Endothelial cell of umbilical vein (primary cell): ENCODE results near the gene ERAL1. TPM values are rescaled to one million over a fixed set of nuclear protein-coding genes. Genes with fewer than 3 reads are reported as not detected.
A peak's percentile ranks its signal among the peaks of the same experiment; 100 is the strongest.

Experiments
- BruUV-seq: library from RNA; stranded (reverse); fragments of 400-500 nt; replicated peaks from 2 replicates; lab custom pipeline; 2021; lab: Mats Ljungman, UMichigan
- CTCF ChIA-PET: fragments of 300-600, 350-600 bp; sonication (Branson Sonifier 250); formaldehyde crosslinking; loops from one replicate; lab custom pipeline; 2021; ENCODE audit warnings: antibody characterized with exemption, inconsistent platforms; lab: Charles Lee
- POLR2A ChIA-PET: fragments of 300-600, 350-600 bp; sonication (Branson Sonifier 250); formaldehyde crosslinking; loops from one replicate; lab custom pipeline; 2021; ENCODE audit warnings: antibody characterized with exemption, inconsistent platforms; lab: Charles Lee
- DNase-seq: peaks from one replicate; pipeline ENCODE4 v3.0.0-alpha.2; 2011; ENCODE audit warnings: low read depth, low spot score
- FAIRE-seq: peaks from 2 replicates; lab custom pipeline; 2011; peaks lifted over from hg19 to GRCh38; lab: Jason Lieb, UNC
- H2AFZ ChIP-seq: 2 replicates; pipeline ENCODE4 v1.6.0; 2012; ENCODE audit warnings: low read depth, low read length, control low read depth, inconsistent platforms
- H3K27ac ChIP-seq: 2 replicates; pipeline ENCODE4 v1.5.1; 2011; ENCODE audit warnings: low read depth, mild to moderate bottlenecking, control low read depth, low read length, moderate library complexity; ENCODE audit not compliant: insufficient read depth
- H3K27me3 ChIP-seq, 2 experiments: 2 replicates each; pipeline versions ENCODE4 v1.6.0 to v1.6.1; 2011; ENCODE audit warnings: low read length in 2 of 2, mixed read lengths in 1 of 2; ENCODE audit not compliant: control insufficient read depth in 2 of 2, insufficient read depth in 2 of 2
- H3K36me3 ChIP-seq, 2 experiments: 2 replicates in 1 of 2; 3 replicates in 1 of 2; pipeline ENCODE4 v1.5.1; 2011; ENCODE audit warnings: low read length in 2 of 2, mild to moderate bottlenecking in 1 of 2, moderate library complexity in 1 of 2; ENCODE audit not compliant: control insufficient read depth in 2 of 2, insufficient read depth in 2 of 2; ENCODE audit errors: extremely low read depth in 1 of 2
- H3K4me1 ChIP-seq: 3 replicates; pipeline ENCODE4 v1.5.1; 2011; ENCODE audit warnings: mild to moderate bottlenecking, low read length; ENCODE audit not compliant: control insufficient read depth, insufficient read depth; ENCODE audit errors: extremely low read depth
- H3K4me2 ChIP-seq: 2 replicates; pipeline ENCODE4 v1.6.1; 2011; ENCODE audit warnings: low read length, control low read depth, mixed read lengths; ENCODE audit not compliant: insufficient read depth
- H3K4me3 ChIP-seq, 3 experiments: fragments of 200-600 bp in 1 of 3; sonication (generic), shearing (Covaris generic) in 1 of 3; replicated peaks in 1 of 3; 2 replicates each; pipeline ENCODE4 v1.5.1; 2011 to 2016; ENCODE audit warnings: control low read depth in 3 of 3, low read length in 3 of 3, mild to moderate bottlenecking in 2 of 3, inconsistent platforms in 1 of 3, low read depth in 1 of 3, moderate library complexity in 1 of 3; ENCODE audit not compliant: insufficient read depth in 1 of 3
- H3K79me2 ChIP-seq: 2 replicates; pipeline ENCODE4 v1.6.0; 2012; ENCODE audit warnings: low read length, inconsistent platforms; ENCODE audit not compliant: control insufficient read depth, insufficient read depth
- H3K9ac ChIP-seq: replicated peaks from 2 replicates; pipeline ENCODE3; 2011; ENCODE audit warnings: low read length, control low read depth; ENCODE audit not compliant: insufficient read depth; ENCODE audit errors: extremely low read depth
- H3K9me1 ChIP-seq: replicated peaks from 3 replicates; pipeline ENCODE4 v1.6.0; 2011; ENCODE audit warnings: mild to moderate bottlenecking, low read length; ENCODE audit not compliant: control insufficient read depth, insufficient read depth; ENCODE audit errors: extremely low read depth
- H3K9me3 ChIP-seq: replicated peaks from 2 replicates; pipeline ENCODE4 v1.5.1; 2012; ENCODE audit warnings: low read length, inconsistent platforms; ENCODE audit not compliant: control insufficient read depth, insufficient read depth
- H4K20me1 ChIP-seq: replicated peaks from 2 replicates; pipeline ENCODE3; 2011; ENCODE audit warnings: mild to moderate bottlenecking, low read length; ENCODE audit not compliant: control insufficient read depth, insufficient read depth; ENCODE audit errors: extremely low read depth
- EZH2 ChIP-seq: IDR thresholded peaks from 2 replicates; pipeline ENCODE4 v1.6.1; 2012; ENCODE audit warnings: borderline replicate concordance, low read depth, mild to moderate bottlenecking, moderate library complexity, low read length, inconsistent platforms; ENCODE audit not compliant: severe bottlenecking
- FOS ChIP-seq: IDR thresholded peaks from 2 replicates; pipeline ENCODE4 v1.6.1; 2011; ENCODE audit warnings: mild to moderate bottlenecking, low read length, moderate library complexity, borderline replicate concordance; ENCODE audit not compliant: insufficient read depth
- GATA2 ChIP-seq: IDR thresholded peaks from 2 replicates; pipeline ENCODE4 v1.7.0; 2011; ENCODE audit warnings: low read depth, mild to moderate bottlenecking, moderate library complexity, mixed read lengths, low read length; ENCODE audit not compliant: insufficient read length, insufficient read depth
- JUN ChIP-seq: IDR thresholded peaks from 2 replicates; pipeline ENCODE4 v1.6.1; 2011; ENCODE audit warnings: borderline replicate concordance, low read depth; ENCODE audit not compliant: insufficient read length, insufficient read depth
- MYC ChIP-seq: IDR thresholded peaks from one replicate; pipeline ENCODE4 v1.6.1; 2011; ENCODE audit warnings: mild to moderate bottlenecking, low read depth, low read length
- POLR2A ChIP-seq: IDR thresholded peaks from 2 replicates; pipeline ENCODE4 v1.6.1; 2012; ENCODE audit warnings: low read depth, mild to moderate bottlenecking, control low read depth, low read length
- POLR2AphosphoS5 ChIP-seq: IDR thresholded peaks from 2 replicates; pipeline ENCODE4 v1.6.1; 2012; ENCODE audit warnings: low read depth, mild to moderate bottlenecking, control low read depth, low read length, moderate library complexity; ENCODE audit not compliant: insufficient read depth
- dilution Hi-C: fragments of 300-500 bp; cut with MboI; formaldehyde crosslinking; loops from one replicate; pipeline ENCODE4 v1.15.0; 2019; ENCODE audit warnings: low sequenced_read_pairs; ENCODE audit not compliant: extremely low pct_ligation_motif_present
- intact Hi-C: fragments of 100-400 bp; cut with micrococcal nuclease; formaldehyde crosslinking; loops from one replicate; pipeline ENCODE4 v1.10.0; 2022
- polyA plus RNA-seq, 4 experiments: library from polyadenylated mRNA; depleted of rRNA in 3 of 4; stranded (reverse) in 3 of 4; unstranded in 1 of 4; fragments of >200 nt; gene quantifications; 2 replicates each; pipeline versions ENCODE4 v1.2.1 to v1.2.3, GENCODE V29; 2011 to 2012; ENCODE audit warnings: missing spikeins in 1 of 4
- total RNA-seq: library from RNA; stranded (reverse); gene quantifications from 2 replicates; pipeline ENCODE4 v1.2.3, GENCODE V29; 2021
- TF ChIP-seq, protein P1 (sequence below): IDR thresholded peaks from 2 replicates; pipeline ENCODE4 v1.6.1; 2011; ENCODE audit not compliant: insufficient read depth, insufficient read length
- TF ChIP-seq, protein P2 (sequence below), 2 donors: IDR thresholded peaks; 1 replicate in 1 of 2; 2 replicates in 1 of 2; pipeline ENCODE4 v1.5.1; 2011; ENCODE audit warnings: low read length in 2 of 2, mild to moderate bottlenecking in 2 of 2, moderate library complexity in 2 of 2, control low read depth in 1 of 2, inconsistent platforms in 1 of 2, low read depth in 1 of 2; ENCODE audit not compliant: insufficient read depth in 1 of 2; ENCODE audit errors: extremely low read depth in 1 of 2

ERAL1 gene
- total and polyA plus RNA-seq, 2 donors (not counting 3 experiments of a cell fraction or from before 2014, with no cell fraction given): 58.0 to 86.6 TPM

DNA sequence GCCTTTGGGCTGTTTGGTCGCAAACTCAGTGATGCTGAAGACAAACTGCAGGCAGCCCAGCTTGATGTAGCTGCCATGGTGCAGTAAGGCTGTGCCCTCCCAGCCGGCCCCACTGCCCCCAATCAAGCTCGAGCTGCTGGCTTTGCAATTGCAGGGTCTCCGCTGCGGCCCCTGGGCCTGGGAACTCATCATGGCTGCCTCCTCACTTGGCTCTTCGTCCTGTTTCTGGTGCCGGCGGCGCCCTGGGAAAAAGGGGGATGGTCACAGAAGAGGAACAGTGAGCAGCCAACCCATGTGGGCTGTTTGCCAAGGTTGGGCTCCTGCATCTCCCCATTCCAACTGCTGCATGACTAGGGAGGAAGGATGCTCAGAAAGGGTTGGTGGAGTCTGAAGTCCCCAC is 51.5 kb downstream of the ERAL1 start:
- POLR2A ChIA-PET: no interaction called here
- CTCF ChIA-PET: interaction anchor here (0.9 to 7.3 kb wide), 6 partner anchors 10 to 211 kb away, joined by 3 to 62 read pairs (median 10); partner anchors contain the start of genes FLOT2 and PHF12
- TF ChIP-seq POLR2A: no peak
- no peak for TF ChIP-seq MYC
- no peak for TF ChIP-seq POLR2AphosphoS5
- TF ChIP-seq, protein P1, sequence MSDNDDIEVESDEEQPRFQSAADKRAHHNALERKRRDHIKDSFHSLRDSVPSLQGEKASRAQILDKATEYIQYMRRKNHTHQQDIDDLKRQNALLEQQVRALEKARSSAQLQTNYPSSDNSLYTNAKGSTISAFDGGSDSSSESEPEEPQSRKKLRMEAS: no peak
- TF ChIP-seq, protein P2, sequence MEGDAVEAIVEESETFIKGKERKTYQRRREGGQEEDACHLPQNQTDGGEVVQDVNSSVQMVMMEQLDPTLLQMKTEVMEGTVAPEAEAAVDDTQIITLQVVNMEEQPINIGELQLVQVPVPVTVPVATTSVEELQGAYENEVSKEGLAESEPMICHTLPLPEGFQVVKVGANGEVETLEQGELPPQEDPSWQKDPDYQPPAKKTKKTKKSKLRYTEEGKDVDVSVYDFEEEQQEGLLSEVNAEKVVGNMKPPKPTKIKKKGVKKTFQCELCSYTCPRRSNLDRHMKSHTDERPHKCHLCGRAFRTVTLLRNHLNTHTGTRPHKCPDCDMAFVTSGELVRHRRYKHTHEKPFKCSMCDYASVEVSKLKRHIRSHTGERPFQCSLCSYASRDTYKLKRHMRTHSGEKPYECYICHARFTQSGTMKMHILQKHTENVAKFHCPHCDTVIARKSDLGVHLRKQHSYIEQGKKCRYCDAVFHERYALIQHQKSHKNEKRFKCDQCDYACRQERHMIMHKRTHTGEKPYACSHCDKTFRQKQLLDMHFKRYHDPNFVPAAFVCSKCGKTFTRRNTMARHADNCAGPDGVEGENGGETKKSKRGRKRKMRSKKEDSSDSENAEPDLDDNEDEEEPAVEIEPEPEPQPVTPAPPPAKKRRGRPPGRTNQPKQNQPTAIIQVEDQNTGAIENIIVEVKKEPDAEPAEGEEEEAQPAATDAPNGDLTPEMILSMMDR (IDR thresholded peaks at IDR 0.05; ENCODE audit: extremely low read depth in 1 of 2, insufficient read depth in 1 of 2, low read depth in 1 of 2, low read length in 2 of 2): no peak
- no peak for TF ChIP-seq JUN
- no peak for TF ChIP-seq FOS
- no peak for TF ChIP-seq EZH2
- TF ChIP-seq GATA2: no peak

More for the DNA sequence above, 51.5 kb downstream of the ERAL1 start:
- peaks cover 18% of the 10 kb centered on the region for H3K4me1 ChIP-seq
- intact Hi-C loops (no loop called here), dilution Hi-C loops (no loop called here)
- no peaks in the 10 kb centered on the region for H3K79me2 ChIP-seq
- BruUV-seq: TSS peak; percentile 16
- no peaks in the 10 kb centered on the region for H3K27me3 ChIP-seq
- FAIRE-seq (no peak), DNase-seq (no peak)
- H3K9me3 ChIP-seq: no peaks in the 10 kb centered on the region
- H3K9ac ChIP-seq: no peak overlapping the region
- peaks cover 19 to 38% of the 10 kb centered on the region in 2 experiments for H3K36me3 ChIP-seq
- H4K20me1 ChIP-seq: no peaks in the 10 kb centered on the region
- H3K9me1 ChIP-seq: no peaks in the 10 kb centered on the region
- H3K27ac ChIP-seq: no peak overlapping the region
- no peak overlapping the region for H2AFZ ChIP-seq
- no peak overlapping the region for H3K4me2 ChIP-seq
- no peak overlapping the region for H3K4me3 ChIP-seq
